ENCODE measurements around the gene ACTG2.
"Not testable (repeated sequence)": the region's sequence is repeated elsewhere in the genome, so short reads cannot be mapped to it uniquely, and the experiment has no call there.

The ACTG2 gene

GRCh38 chr2:73938718-73939352 lies 46.0 kb downstream of the ACTG2 start:
- DNase-seq: no peak

- DNase-seq: no peak
These were observed 46.6 kb downstream of the ACTG2 start for GRCh38 chr2:73939419-73939818.

GRCh38 chr2:73940066-73940465 lies 47.3 kb downstream of the ACTG2 start:
- not testable (repeated sequence) for DNase-seq

- DNase-seq: no peak
These were observed 49.9 kb downstream of the ACTG2 start for GRCh38 chr2:73942664-73943063.

- DNase-seq: peak; percentile 16
These were observed 51.9 kb downstream of the ACTG2 start for GRCh38 chr2:73944714-73945113.

- no peak for DNase-seq
These were observed 53.4 kb downstream of the ACTG2 start for GRCh38 chr2:73946215-73946614.

GRCh38 chr2:73946666-73947065 lies 53.9 kb downstream of the ACTG2 start:
- no peak for DNase-seq

- DNase-seq: no peak
These were observed 54.7 kb downstream of the ACTG2 start for GRCh38 chr2:73947412-73948018.

- no peak for DNase-seq
These were observed 57.0 kb downstream of the ACTG2 start for GRCh38 chr2:73949802-73950201.

GRCh38 chr2:73952499-73953446 lies 60.0 kb downstream of the ACTG2 start:
- no peak for DNase-seq

- DNase-seq: no peak
These were observed 63.5 kb downstream of the ACTG2 start for GRCh38 chr2:73956218-73956865.

- DNase-seq: no peak
These were observed 68.5 kb downstream of the ACTG2 start for GRCh38 chr2:73961274-73961673.

- no peak for DNase-seq
These were observed 69.2 kb downstream of the ACTG2 start for GRCh38 chr2:73961823-73962615.

- DNase-seq: no peak
These were observed 70.0 kb downstream of the ACTG2 start for GRCh38 chr2:73962798-73963197.

- peak; percentile 25 for DNase-seq
These were observed 70.7 kb downstream of the ACTG2 start for GRCh38 chr2:73963385-73964120.

- DNase-seq: no peak
These were observed 71.4 kb downstream of the ACTG2 start for GRCh38 chr2:73964223-73964622.

GRCh38 chr2:73965053-73965452 lies 72.2 kb downstream of the ACTG2 start:
- no peak for DNase-seq

- DNase-seq: no peak
These were observed 75.6 kb downstream of the ACTG2 start for GRCh38 chr2:73968357-73968937.

GRCh38 chr2:73969356-73969755 lies 76.5 kb downstream of the ACTG2 start:
- DNase-seq: no peak

Data from stimulated activated naive CD4-positive, alpha-beta T cell treated with Interleukin-2 at 50 U/mL for 16 hours (primary cell).